Spleen (tissue), 7 donors: Measurements from ENCODE around the gene MAGEB4.

Experiments
- POLR2A ChIP-seq, 3 donors: fragments of 450-650 bp; IDR thresholded peaks; one replicate each; pipeline ENCODE4 v1.5.1; 2017; ENCODE audit warnings: antibody characterized with exemption in 3 of 3, mild to moderate bottlenecking in 1 of 3
- POLR2AphosphoS5 ChIP-seq, 3 donors: sonication (generic); formaldehyde crosslinking; IDR thresholded peaks; one replicate each; pipeline ENCODE4 v1.5.1; 2017; ENCODE audit warnings: antibody characterized with exemption in 3 of 3
- TF ChIP-seq, protein P1 (sequence below), 11 experiments: fragments of 200-600 bp in 7 of 11; fragments of 450-650 bp in 4 of 11; sonication (generic) in 4 of 11; IDR thresholded peaks in 8 of 11; conservative IDR thresholded peaks in 3 of 11; 1 replicate in 7 of 11; 2 replicates in 4 of 11; pipeline versions ENCODE4 v1.4.0 to v1.8.0; 2016 to 2021; ENCODE audit warnings: antibody characterized with exemption in 11 of 11, inconsistent platforms in 4 of 11, mild to moderate bottlenecking in 1 of 11
- donor health status: DM: no; HTN: no; CAD: no; lungs with moderate emphysema.
- donor health status: DM: no; HTN: no; CAD: no.
- donor health status: DM: no; HTN: no; CAD: no.

DNA sequence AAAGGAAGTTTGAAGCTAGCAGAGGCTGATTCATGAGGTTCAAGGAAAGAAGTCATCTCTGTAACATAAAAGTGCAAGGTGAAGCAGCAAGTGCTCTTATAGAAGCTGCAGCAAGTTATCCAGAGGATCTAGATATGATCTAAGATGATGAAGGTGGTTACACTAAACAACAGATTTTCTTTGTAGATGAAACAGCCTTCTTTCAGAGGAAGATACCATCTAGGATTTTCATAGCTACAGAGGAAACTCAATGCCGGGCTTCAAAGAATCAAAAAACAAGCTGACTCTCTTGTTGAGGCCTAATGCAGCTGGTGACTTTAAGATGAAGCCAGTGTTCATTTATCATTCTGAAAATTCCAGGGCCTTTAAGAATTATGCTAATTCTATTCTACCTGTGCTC is 38.6 kb downstream of the MAGEB4 start:
- TF ChIP-seq, protein P1, sequence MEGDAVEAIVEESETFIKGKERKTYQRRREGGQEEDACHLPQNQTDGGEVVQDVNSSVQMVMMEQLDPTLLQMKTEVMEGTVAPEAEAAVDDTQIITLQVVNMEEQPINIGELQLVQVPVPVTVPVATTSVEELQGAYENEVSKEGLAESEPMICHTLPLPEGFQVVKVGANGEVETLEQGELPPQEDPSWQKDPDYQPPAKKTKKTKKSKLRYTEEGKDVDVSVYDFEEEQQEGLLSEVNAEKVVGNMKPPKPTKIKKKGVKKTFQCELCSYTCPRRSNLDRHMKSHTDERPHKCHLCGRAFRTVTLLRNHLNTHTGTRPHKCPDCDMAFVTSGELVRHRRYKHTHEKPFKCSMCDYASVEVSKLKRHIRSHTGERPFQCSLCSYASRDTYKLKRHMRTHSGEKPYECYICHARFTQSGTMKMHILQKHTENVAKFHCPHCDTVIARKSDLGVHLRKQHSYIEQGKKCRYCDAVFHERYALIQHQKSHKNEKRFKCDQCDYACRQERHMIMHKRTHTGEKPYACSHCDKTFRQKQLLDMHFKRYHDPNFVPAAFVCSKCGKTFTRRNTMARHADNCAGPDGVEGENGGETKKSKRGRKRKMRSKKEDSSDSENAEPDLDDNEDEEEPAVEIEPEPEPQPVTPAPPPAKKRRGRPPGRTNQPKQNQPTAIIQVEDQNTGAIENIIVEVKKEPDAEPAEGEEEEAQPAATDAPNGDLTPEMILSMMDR (IDR thresholded peaks at IDR 0.05 in 8 of 11, conservative IDR thresholded peaks at IDR 0.05 in 3 of 11) = no peak
- no peak for TF ChIP-seq POLR2A (IDR thresholded peaks at IDR 0.05)
- TF ChIP-seq POLR2AphosphoS5 (IDR thresholded peaks at IDR 0.05) = no peak
